Fibroblast of lung (primary cell): Measurements from ENCODE around the gene TREM1.

Experiments
- EZH2 ChIP-seq: IDR thresholded peaks from 2 replicates; pipeline ENCODE4 v1.5.1; 2012; ENCODE audit warnings: low read length, control low read depth, mild to moderate bottlenecking; ENCODE audit errors: missing control alignments
- TF ChIP-seq, protein P1 (sequence below), 2 donors: IDR thresholded peaks in 1 of 2; conservative IDR thresholded peaks in 1 of 2; 1 replicate in 1 of 2; 2 replicates in 1 of 2; pipeline ENCODE4 v1.5.1; 2011 to 2012; ENCODE audit warnings: low read length in 2 of 2, control low read depth in 1 of 2, inconsistent platforms in 1 of 2, low read depth in 1 of 2, mild to moderate bottlenecking in 1 of 2

DNA sequence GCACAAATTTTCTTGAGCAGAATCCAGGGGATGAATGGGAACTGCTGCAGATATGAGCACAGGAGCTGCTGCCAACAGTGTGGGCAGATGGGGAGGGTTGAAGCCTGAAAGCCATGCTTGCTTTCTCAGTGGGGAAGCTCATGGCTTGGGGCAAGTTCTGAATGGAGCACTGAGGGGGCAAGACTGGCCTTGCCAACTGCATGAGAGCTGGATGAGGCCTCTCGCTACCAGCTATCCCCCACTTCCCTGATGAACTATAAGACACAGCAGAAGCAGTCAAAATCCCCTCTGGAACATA is 28.3 kb downstream of the TREM1 start:
- TF ChIP-seq, protein P1, sequence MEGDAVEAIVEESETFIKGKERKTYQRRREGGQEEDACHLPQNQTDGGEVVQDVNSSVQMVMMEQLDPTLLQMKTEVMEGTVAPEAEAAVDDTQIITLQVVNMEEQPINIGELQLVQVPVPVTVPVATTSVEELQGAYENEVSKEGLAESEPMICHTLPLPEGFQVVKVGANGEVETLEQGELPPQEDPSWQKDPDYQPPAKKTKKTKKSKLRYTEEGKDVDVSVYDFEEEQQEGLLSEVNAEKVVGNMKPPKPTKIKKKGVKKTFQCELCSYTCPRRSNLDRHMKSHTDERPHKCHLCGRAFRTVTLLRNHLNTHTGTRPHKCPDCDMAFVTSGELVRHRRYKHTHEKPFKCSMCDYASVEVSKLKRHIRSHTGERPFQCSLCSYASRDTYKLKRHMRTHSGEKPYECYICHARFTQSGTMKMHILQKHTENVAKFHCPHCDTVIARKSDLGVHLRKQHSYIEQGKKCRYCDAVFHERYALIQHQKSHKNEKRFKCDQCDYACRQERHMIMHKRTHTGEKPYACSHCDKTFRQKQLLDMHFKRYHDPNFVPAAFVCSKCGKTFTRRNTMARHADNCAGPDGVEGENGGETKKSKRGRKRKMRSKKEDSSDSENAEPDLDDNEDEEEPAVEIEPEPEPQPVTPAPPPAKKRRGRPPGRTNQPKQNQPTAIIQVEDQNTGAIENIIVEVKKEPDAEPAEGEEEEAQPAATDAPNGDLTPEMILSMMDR (conservative IDR thresholded peaks at IDR 0.05 in 1 of 2, IDR thresholded peaks at IDR 0.05 in 1 of 2; ENCODE audit: low read depth in 1 of 2, low read length in 2 of 2), result no peak
- TF ChIP-seq EZH2, result no peak
